Upper lobe of left lung (tissue), 6 donors: Measurements from ENCODE around the gene ZAR1. TPM values are rescaled to one million over a fixed set of nuclear protein-coding genes. Genes with fewer than 3 reads are reported as not detected.

Experiments
- ATAC-seq, 2 donors: fragments of 200-7000 bp; cut with Tn5 transposase; one replicate each; pipeline ENCODE4 v1.9.1; 2022; ENCODE audit warnings: mild to moderate bottlenecking in 2 of 2, moderate library complexity in 2 of 2; ENCODE audit not compliant: low FRiP score in 2 of 2
- DNase-seq, 2 donors: peaks; one replicate each; pipeline ENCODE4 v3.0.0-alpha.2; 2019 to 2020
- H3K27ac ChIP-seq, 4 donors: fragments of 200-600 bp; sonication (generic); one replicate each; pipeline ENCODE4 v1.5.1; 2016 to 2019
- H3K27me3 ChIP-seq, 4 donors: fragments of 200-600 bp; sonication (generic); one replicate each; pipeline ENCODE4 v1.5.1; 2017 to 2019
- H3K36me3 ChIP-seq, 4 donors: fragments of 200-600 bp; sonication (generic); one replicate each; pipeline ENCODE4 v1.5.1; 2016 to 2019
- H3K4me1 ChIP-seq, 4 donors: fragments of 200-600 bp; sonication (generic); one replicate each; pipeline ENCODE4 v1.5.1; 2018 to 2019
- H3K4me3 ChIP-seq, 4 donors: fragments of 200-600 bp; sonication (generic); one replicate each; pipeline ENCODE4 v1.5.1; 2017 to 2019; ENCODE audit warnings: mild to moderate bottlenecking in 2 of 4, moderate library complexity in 1 of 4
- H3K9me3 ChIP-seq, 4 donors: fragments of 200-600 bp; sonication (generic); one replicate each; pipeline ENCODE4 v1.5.1; 2018 to 2019
- CTCF ChIP-seq, 6 experiments: fragments of 450-650 bp in 4 of 6; fragments of 200-600 bp in 2 of 6; sonication (generic) in 2 of 6; IDR thresholded peaks; one replicate each; pipeline ENCODE4 v1.5.1; 2016 to 2019; ENCODE audit warnings: antibody characterized with exemption in 6 of 6
- EP300 ChIP-seq, 4 donors: sonication (generic); formaldehyde crosslinking; IDR thresholded peaks; one replicate each; pipeline ENCODE4 v1.5.1; 2017; ENCODE audit warnings: antibody characterized with exemption in 4 of 4, control low read depth in 2 of 4
- POLR2A ChIP-seq, 4 donors: fragments of 450-650 bp; IDR thresholded peaks; one replicate each; pipeline ENCODE4 v1.5.1; 2016 to 2017; ENCODE audit warnings: antibody characterized with exemption in 4 of 4, mild to moderate bottlenecking in 2 of 4
- POLR2AphosphoS5 ChIP-seq, 2 donors: sonication (generic); formaldehyde crosslinking; IDR thresholded peaks; one replicate each; pipeline ENCODE4 v1.5.1; 2017; ENCODE audit warnings: antibody characterized with exemption in 2 of 2
- WGBS, 2 donors: methylation state at CpG; one replicate each; pipeline ENCODE4 v1.1.5; 2017 to 2018; 5-methylcytosine and 5-hydroxymethylcytosine counted together
- total RNA-seq, 6 donors: library from RNA; depleted of rRNA in 4 of 6; stranded (reverse); fragments of >200 nt in 4 of 6; gene quantifications; one replicate each; pipeline versions ENCODE4 v1.1.0 to v1.2.1, GENCODE V29; 2016 to 2021
- donor health status: DM: no; HTN: no; CAD: no; lungs with moderate emphysema.
- donor health status: DM: no; HTN: yes; CAD: no; lungs with severe emphysema.

ZAR1 gene
- total RNA-seq, 6 donors from 2014 or later: 0.29 to 6.3 (median 0.34) TPM; not detected in 1

GRCh38 chr4:48467442-48467841, 22.6 kb upstream of the ZAR1 start:
- Histone ChIP-seq H3K27ac (no peak overlapping the region), H3K4me3 (no peak overlapping the region), H3K9me3 (no peaks in the 10 kb centered on the region), H3K27me3 (no peaks in the 10 kb centered on the region), H3K36me3 (no peaks in the 10 kb centered on the region), H3K4me1 (no peaks in the 10 kb centered on the region)
- DNase-seq (no peak), ATAC-seq (no peak)
- 74 to 75% methylated on average over 2 of the region's 2 CpGs for WGBS, 2 donors
- TF ChIP-seq CTCF (IDR thresholded peaks at IDR 0.05) (no peak), POLR2A (IDR thresholded peaks at IDR 0.05) (no peak), EP300 (IDR thresholded peaks at IDR 0.05) (no peak), POLR2AphosphoS5 (IDR thresholded peaks at IDR 0.05) (no peak)

- H3K4me3 ChIP-seq: no peak overlapping the region
- no peaks in the 10 kb centered on the region for H3K9me3 ChIP-seq
- TF ChIP-seq EP300 (IDR thresholded peaks at IDR 0.05) (no peak), POLR2AphosphoS5 (IDR thresholded peaks at IDR 0.05) (no peak), POLR2A (IDR thresholded peaks at IDR 0.05) (no peak), CTCF (IDR thresholded peaks at IDR 0.05) (no peak)
- no peaks in the 10 kb centered on the region for H3K27me3 ChIP-seq
- H3K27ac ChIP-seq: no peak overlapping the region
- no peaks in the 10 kb centered on the region for H3K4me1 ChIP-seq
- 79 to 82% methylated on average over 4 to 5 of the region's 5 CpGs for WGBS, 2 donors
- DNase-seq (no peak), ATAC-seq (no peak)
- no peaks in the 10 kb centered on the region for H3K36me3 ChIP-seq
These were observed 22.2 kb upstream of the ZAR1 start for GRCh38 chr4:48467891-48468290.

- H3K4me3 ChIP-seq: no peak overlapping the region
- DNase-seq (no peak), ATAC-seq (no peak)
- H3K36me3 ChIP-seq: no peaks in the 10 kb centered on the region
- H3K27ac ChIP-seq: no peak overlapping the region
- no peaks in the 10 kb centered on the region for H3K4me1 ChIP-seq
- TF ChIP-seq POLR2AphosphoS5 (IDR thresholded peaks at IDR 0.05) (no peak), POLR2A (IDR thresholded peaks at IDR 0.05) (no peak), CTCF (IDR thresholded peaks at IDR 0.05) (no peak)
- H3K9me3 ChIP-seq: no peaks in the 10 kb centered on the region
- WGBS, 2 donors: 66 to 67% methylated on average over 1 of the region's 1 CpG
- H3K27me3 ChIP-seq: no peaks in the 10 kb centered on the region
These were observed 19.9 kb upstream of the ZAR1 start for GRCh38 chr4:48470137-48470536.

- Histone ChIP-seq H3K27me3 (no peaks in the 10 kb centered on the region), H3K4me3 (no peak overlapping the region), H3K4me1 (no peaks in the 10 kb centered on the region), H3K9me3 (no peaks in the 10 kb centered on the region), H3K27ac (no peak overlapping the region), H3K36me3 (no peaks in the 10 kb centered on the region)
- DNase-seq (no peak), ATAC-seq (no peak)
- WGBS, 2 donors: 47 to 48% methylated on average over 2 of the region's 2 CpGs
- no peak for TF ChIP-seq POLR2A (IDR thresholded peaks at IDR 0.05)
- TF ChIP-seq POLR2AphosphoS5 (IDR thresholded peaks at IDR 0.05): no peak
- no peak for TF ChIP-seq CTCF (IDR thresholded peaks at IDR 0.05)
- TF ChIP-seq EP300 (IDR thresholded peaks at IDR 0.05): no peak
These were observed 19.5 kb upstream of the ZAR1 start for GRCh38 chr4:48470570-48470969.

GRCh38 chr4:48472794-48473193, 17.3 kb upstream of the ZAR1 start:
- WGBS, 2 donors: 84 to 89% methylated on average over 1 of the region's 1 CpG

More at GRCh38 chr4:48472794-48473193, 17.3 kb upstream of the ZAR1 start:
- no peaks in the 10 kb centered on the region for H3K9me3 ChIP-seq
- no peak overlapping the region for H3K4me3 ChIP-seq
- H3K4me1 ChIP-seq: no peaks in the 10 kb centered on the region
- no peaks in the 10 kb centered on the region for H3K36me3 ChIP-seq
- no peak overlapping the region for H3K27ac ChIP-seq
- DNase-seq: no peak
- no peaks in the 10 kb centered on the region for H3K27me3 ChIP-seq
- TF ChIP-seq EP300 (IDR thresholded peaks at IDR 0.05): no peak
- TF ChIP-seq POLR2AphosphoS5 (IDR thresholded peaks at IDR 0.05): no peak
- no peak for TF ChIP-seq CTCF (IDR thresholded peaks at IDR 0.05)
- no peak for TF ChIP-seq POLR2A (IDR thresholded peaks at IDR 0.05)
- ATAC-seq: no peak
